COLO829 (cell line): ENCODE data around the gene SH3BP5.

Experiments used
- DNase-seq: peaks from one replicate; pipeline ENCODE4 v3.0.0; 2012; ENCODE audit warnings: low spot score

SH3BP5 gene

DNA sequence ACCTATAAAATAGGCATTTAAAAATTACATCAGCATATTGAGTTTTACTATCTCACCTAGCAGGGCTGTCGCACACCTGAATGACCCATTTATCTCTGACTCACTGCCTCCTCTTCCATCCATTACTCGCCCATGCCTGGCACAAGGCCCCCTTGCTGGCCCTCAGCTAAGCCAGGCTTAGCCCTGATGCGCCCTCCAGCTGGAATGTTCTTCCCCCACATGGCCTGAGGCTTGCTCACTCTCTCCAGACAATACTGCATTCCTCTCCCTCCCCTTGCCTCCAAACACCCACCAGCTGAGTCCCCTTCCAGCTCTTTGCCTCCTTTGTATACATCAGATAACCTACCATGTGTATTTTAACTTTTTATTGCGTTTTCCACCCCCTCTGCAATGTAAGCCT is 7.2 kb downstream of the SH3BP5 start:
- DNase-seq, result no peak

DNA sequence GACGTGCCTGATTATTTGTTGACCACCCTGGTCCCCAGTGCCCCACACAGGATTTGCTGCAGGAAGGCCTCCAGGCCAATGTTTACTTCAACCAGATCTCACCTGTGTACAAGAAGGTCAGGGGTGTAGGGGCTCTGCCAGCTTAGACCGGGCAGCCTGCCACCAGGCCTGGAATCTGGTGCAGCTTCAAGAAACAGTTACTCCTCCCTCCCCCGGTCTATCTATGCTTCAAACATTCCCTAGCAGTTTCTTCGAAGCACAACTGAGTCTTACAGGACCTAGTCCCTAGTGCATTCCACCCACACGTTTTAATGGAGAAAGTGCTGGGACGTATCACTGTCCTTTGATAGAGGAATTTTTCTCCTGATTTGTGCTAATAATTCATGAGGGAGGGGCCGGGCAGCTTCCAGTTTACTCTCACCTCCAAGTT is 8.0 kb downstream of the SH3BP5 start:
- DNase-seq, result no peak

DNA sequence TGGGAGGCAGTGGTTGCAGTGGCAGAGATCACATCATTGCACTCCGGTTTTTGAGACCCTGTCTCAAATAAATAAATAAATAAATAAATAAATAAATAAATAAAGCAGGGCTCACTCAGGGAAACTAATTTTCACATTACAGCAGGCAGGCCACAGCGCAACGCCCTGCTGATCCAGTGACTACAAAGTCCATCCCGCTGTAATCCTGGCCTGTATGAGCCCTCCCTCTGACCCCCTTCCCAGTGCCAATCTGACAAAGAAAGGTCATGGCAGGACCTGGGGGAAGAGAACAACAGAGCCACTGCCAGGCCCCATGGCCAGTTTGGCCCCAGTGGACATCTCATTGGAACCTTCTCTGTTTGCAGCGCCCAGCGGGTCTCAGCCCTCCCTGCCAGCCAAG is 9.3 kb downstream of the SH3BP5 start:
- no peak for DNase-seq

DNA sequence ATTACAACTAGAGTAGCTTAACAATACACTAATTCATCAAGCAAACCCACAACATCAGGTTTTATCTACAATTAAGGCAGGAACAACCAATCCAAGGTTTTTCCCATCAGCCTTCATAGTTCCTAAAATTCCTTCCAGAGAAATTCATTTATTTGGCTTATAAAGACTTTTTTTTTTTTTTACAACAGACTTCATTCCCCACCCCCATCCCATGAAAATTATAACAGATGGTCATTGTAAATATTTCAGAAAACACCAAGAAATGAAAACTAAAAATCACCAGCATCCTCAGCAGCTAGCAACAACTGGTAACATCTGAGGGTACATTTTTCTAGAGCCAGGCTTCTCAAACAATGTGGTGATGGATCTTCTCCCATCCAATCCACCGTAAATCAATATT is 11.0 kb downstream of the SH3BP5 start:
- no peak for DNase-seq

DNA sequence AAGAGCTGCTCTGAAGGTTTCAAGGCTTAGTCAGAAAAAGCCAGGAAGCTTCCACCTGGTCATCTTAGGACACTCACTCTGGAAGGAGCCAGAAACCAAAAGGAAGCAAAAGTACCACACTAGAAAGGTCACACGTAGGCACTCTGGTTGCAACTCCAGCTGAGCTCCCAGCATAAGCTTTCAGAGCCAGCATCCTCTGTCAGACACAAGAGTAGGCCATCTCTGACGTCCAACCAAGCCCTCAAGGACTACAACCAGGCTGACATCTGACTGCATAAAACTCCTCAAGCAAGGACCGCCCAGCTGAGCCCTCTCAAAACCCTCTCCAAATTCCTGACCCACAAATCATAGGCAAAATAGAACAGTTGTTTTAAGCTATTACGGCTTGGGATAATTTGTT is 12.8 kb downstream of the SH3BP5 start:
- no peak for DNase-seq

DNA sequence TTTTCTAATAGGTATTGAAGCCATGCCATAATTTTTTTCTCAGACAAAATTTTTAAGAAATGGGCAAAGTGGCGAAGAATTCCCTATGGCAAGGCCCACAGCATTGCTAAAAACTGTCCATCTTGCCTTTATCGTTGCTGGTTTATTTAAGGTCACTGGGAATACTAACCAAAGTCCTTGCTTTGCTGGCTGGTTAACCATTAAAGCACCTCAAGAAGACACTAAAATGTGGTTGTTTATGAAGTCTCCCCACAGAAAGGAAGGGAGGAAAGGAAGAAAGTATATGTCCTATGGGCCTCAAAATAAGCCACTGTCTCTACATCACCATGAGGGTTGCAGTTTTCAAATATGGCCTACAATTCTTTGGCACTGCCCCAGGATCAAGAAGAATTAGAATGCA is 13.2 kb downstream of the SH3BP5 start:
- DNase-seq, result no peak

DNA sequence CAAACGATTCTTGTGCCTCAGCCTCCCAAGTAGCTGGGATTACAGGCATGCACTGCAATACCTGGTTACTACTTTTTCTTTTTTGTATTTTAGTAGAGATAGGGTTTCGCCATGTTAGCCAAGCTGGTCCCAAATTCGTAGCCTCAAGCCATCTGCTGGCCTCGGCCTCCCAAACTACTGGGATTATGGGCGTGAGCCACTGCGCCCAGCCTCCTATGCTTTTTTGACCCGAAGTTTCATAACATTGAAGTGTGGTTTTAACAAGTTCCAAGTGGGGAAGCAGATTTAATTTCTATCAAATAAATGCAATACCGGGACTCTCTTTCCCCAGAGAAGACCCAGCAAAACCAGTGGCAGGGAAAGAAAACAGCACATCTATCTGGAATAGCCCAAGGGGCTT is 13.7 kb downstream of the SH3BP5 start:
- DNase-seq, result no peak

DNA sequence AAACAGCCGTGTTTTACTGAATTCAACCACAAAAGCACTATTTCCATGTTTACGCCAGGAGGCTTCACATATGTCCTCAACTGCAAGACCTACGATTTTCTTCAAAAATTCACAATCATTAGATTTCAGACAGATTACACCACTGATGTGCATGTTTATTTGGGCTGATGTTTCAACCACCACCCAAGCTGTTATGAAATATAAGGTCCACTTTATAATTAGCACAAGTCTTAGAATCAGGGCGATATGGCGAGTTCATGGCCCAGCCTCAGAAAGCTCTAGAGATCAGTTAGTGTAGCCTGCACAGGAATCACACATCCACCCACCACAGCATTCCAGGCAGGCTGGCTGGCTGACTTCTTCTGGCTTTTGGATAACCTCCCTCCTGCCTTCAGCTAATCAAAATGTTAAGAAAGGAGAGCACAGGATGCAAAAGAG is 15.4 kb downstream of the SH3BP5 start:
- no peak for DNase-seq

DNA sequence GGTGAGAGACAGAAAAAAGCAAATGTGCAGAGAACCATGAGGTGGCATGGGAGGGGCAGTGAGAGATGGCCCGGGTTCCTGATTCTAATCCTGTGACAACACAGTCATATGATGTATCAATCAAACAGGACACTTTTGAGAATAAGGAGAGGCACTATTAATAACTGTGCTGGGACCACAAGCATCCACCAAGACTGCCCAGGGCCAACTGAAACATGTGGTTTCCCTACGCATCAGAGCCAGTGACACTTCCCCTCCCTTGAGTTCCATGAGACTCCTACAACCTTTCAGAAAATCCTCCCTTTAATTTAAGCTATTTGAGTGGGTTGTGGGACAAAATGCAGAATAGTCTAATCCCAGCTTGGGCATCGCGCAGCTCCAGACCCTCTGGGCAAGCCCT is 17.4 kb downstream of the SH3BP5 start:
- no peak for DNase-seq

DNA sequence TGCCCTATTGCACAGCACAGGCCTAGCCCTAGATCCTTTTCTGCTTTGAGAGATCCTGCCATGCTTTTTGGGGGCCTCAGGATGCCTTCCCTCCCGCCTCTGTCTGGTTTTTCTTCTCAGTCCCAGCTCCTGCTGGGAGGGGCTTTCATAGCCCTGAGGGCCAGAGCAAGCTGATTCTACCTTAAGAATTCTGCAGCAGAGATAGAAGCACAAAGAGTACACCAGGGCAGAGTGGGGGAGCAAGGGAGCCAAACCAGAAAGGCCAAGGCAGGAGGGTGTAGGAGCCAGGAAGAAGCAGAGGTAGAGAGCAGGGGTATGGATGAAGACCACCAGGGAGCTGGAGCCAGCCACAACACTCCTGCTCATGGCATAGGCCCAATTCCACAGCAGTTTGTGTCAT is 18.1 kb downstream of the SH3BP5 start:
- DNase-seq, result no peak

DNA sequence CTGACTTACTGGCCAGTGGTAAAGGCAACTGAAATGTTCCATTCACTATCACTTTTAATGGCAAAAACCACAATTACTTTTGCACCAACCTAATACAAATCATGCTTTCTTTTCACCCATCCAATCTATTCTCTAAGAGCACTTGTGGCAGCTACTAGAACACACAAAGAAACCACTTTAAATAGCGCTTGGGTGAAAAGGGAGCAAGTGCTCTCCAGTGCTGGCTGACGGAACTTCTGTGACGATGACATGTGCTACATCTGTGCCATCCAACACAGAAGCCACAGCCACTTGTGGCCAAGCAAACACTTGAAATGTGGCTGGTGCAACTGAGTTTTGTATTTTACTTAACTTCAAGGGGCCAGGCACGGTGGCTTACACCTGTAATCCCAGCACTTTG is 18.9 kb downstream of the SH3BP5 start:
- DNase-seq, result no peak

DNA sequence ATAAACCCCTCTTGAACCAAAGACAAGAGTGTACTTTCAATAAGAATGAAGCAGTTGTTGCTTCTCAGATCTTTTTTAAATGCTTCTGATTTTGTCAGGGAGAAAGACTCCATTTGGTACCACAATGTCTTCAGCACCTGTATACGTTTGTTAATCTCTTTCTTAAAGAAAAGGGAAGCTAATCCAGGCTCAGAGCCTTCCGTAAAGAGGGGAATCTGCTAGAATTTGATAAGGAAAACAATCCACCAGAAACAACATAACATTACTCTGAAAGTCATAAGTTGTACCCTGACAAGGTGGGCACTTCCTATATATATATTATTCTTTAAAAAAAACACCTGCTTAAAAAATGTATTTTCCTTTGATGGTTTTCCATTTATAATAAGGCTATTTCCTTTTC is 19.8 kb downstream of the SH3BP5 start:
- DNase-seq, result no peak

DNA sequence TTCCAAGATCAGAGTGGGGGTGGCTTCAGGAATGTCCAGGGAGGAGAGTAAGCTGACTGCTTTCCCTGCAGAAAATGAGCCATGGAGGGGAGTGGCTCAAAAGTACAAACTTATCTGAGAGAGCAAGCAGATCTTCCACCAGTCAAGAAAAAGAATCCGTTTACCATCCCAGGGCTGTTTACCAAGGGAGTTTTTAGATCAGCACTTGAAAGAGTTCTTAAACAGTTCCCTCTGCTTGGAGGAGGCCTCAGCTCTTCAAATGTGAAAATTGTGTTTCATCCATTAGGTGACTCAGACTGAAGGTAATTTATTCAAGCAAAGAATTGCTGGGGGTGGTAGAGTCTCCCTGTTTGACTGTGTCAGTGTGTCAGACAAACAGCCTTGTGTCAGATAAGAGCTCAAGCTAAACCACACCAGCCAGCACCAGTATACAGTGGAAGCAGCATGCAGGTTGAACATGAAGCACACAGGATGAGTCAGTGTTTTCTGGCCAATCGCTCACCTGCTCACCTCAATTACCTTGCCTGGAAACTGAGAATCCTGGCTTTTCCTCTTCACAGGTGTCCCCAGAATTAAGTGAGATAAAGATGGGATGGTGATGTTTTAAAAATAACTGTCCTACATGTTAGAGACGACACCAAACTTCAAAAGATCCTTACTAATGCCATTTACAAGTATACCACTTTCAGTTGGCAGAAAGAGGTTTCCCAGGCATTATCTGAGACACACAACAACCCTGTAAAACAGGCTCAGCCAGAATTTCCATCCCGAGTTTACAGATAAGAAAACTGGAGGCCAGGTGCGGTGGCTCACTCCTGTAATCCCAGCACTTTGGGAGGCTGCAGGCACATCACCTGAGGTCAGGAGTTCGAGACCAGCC is 21.7 kb downstream of the SH3BP5 start:
- DNase-seq, result peak; percentile 63

DNA sequence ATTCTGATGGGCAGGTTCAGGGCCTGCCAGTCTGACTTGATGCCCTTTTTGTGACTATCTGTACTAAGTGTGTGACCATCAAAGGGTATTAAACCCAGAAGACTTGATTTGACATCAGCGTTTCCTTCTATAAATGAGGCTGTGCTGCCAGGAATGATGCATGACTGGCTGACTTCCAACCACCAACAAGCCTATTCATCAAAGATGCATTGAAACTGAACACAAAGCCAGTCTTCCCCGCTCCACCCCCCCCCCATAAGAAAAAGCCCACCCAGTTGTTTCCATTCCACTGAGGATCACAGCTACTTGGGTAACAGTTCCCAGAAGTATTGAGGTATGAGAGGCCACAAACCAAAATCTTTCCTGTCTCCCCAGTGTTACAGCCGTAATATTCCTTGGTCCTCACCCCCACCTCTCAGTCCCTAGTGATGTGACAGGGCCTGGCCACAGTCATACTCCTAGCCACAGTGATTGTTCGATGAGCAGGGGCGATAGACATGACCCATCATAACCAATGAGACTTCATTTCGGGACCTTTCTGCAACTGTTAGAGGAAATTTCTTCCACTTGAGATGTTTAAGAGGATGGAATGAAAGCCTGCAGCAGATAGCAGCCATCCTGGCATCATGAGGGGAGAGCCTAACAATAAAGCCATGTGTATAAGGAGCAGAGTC is 22.6 kb downstream of the SH3BP5 start:
- DNase-seq, result no peak

DNA sequence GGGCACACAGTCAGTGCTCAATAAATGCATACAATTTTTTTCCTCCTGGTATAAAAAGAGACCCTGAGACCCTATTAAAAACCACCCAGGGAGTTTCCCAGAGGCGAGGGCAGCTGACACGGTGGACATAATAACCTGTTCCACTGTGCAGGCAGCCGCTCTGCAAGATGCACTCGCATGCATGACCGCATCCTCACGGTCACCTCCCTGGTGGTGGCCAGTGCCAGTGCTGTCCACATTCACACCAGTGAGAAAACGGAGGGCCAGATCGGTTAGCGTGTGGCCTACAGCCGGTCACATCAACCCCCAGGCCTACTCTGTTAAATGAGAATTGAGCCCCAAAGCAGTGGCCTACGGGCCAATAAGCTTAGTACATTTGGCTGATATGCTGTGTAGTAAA is 24.8 kb downstream of the SH3BP5 start:
- DNase-seq, result no peak

DNA sequence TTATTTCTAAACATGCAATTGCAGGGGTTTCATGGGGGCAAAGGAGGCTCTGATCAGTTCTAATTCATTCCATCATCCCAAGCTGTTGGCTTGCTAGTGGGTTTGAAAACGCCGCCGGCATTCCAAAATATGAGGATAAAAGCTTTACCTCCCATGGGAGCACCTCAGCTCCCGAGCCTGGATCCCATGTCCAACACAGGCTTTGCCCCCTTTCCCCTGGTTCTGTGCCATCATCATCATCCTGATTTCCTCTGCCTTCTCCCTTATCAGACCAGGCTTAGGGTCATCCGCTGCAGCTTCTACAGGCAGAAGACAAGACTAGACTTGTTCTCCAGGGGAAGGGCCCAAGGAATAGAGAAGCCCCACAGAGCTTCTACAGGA is 25.4 kb downstream of the SH3BP5 start:
- no peak for DNase-seq

DNA sequence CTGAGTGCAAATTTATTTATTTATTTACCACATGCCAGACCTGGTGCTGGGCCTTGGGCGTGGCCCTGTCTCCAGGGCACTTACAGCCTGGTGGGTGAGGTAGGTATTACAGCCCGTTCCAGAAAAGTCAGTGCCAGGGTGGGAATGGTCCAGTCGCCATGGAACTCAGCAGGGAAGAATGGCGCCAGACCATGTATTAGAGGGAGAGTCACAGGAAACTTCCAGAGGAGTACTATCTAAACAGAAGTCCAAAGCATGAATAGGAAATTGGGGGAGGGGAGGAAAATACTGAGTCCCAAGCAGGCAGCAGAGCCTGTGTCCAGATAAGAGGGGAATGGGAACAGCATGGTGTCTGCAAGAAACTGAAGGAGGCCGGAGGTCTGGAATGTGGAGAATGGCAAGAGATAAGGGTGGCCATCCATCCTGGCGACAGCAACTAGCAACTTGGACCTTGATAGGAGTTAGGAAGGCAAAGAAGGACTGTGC is 27.0 kb downstream of the SH3BP5 start:
- DNase-seq, result no peak

DNA sequence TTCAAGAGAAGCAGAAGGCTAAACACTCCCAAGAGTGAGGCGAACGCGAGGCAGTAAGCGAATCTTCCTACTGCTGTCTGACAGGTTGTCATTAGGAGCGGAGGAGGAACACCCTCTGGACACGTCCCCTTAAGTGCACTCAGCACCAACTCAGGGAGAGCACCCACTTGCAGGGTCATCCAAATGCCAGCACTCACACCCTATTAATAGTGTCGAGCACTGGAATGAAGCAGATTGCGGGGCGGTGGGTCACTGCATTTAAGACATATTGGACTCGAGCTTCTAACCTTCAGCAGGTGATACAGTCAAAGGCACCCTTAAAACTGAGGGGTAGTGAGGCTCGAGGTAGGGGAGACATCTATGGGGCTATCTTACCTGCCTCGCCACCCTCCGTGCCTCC is 28.7 kb downstream of the SH3BP5 start:
- no peak for DNase-seq

DNA sequence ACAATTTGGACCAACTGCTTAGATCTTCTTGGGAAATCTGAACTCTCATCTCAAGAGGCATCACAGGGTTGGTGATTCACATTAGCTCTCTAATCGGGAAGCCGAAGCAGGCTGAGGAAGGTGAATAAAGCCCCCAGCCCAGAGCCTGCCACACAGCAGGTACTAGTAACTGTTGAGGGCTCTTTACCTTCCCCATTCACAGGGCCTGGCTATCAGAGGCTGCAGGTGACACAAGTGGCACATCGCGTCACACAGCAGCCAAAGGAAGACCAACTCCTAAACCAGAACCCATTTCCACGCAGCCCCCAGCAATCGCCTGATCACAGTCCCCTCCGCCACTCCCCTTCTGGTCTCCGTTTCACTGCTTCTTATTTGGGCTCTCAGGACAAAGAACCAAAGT is 29.2 kb downstream of the SH3BP5 start:
- DNase-seq, result no peak

DNA sequence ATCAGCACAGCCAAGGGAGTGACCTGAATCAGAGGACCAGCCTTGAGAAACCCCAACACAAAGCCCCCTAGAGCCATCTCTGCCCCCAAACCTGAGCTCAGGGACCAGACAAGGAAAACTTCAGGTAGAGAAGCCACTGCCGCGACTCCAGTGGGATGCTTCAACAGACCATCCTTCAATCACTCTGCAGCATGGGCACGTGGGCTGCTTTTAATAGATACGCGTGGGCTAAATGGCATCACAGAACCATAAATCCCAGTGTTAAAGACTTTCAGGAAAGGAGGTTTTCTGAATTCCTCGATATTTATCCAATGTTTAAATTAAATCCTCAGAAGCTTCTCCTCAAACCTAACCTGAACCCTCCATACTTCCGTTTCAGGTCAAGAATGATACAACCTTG is 30.6 kb downstream of the SH3BP5 start:
- DNase-seq, result no peak

DNA sequence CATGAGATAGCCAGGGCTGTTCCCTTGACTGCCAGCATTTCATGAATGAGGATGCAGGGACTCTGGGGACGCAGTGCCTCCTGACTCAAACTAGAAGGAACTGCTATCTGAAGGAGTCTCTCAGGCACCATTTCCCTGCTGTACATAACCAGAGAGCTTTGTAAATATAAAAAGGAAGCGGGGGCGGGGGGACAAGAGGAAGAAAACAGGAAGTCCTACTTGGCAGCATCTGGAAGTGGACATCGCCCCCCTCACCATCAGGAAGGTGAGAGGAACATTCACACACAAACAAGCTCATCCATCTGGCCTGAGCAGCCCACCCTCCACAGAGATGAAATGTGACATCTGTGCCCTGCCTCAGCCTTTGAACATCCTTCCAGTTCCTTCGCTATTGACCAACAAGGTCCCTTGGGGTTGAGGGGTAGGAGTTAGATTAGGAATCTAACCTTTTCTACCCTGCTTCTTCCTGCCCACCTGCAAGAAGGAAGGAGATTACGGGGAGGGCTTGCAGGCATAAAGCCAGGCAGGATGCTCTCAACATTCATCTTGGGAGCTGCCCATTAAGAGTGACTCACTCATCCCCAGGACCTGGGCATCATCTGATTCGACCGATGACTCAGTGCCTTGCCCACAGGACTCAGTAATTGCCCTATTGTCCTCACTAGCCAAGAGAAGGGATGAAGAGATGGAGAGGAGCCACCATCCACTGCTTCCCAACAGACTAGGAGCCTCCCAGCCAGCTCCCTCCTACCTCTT is 31.9 kb downstream of the SH3BP5 start:
- peak; percentile 80 for DNase-seq

DNA sequence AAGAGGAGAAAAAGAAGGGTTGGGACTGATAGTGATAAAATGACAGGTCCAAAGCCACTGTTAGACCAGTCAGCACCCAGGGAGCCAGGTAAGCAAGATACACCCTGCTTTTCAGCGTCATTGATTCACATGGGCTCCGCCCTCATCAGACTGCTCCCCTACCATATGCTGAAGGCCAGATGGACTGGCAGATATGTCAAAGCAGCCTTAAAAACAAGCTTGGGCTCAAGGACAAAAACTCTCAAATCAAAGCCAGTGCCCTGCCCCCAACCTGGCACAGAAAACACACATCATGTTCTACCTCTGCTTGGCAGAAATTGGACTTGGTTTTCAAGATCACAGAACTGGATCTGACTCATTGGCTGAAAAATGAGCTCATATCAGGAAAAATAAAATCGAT is 33.4 kb downstream of the SH3BP5 start:
- DNase-seq, result no peak

DNA sequence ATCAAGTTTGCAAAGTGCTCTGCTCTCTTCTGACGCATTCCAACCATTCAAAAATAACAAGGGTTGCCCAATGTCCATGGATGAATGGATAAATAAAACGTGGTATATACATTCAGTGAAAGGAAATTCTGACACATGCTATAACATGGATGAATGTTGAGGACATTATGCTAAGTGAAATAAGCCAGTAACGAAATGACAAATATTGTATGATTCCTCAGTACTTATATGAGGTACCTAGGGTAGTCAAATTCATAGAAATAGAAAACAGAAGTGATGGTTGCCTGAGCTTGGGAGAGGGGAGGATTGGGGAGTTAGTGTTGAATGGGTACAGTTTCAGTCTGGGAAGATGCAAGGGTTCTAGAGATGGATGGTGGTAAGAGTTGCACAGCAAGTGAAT is 33.9 kb downstream of the SH3BP5 start:
- no peak for DNase-seq
